Smooth muscle cell (in vitro differentiated cells): ENCODE results near the gene GPATCH4. TPM values are rescaled to one million over a fixed set of nuclear protein-coding genes. Genes with fewer than 3 reads are reported as not detected.

Experiments
- DNase-seq: peaks from one replicate; lab custom pipeline; 2025; ENCODE audit not compliant: unreplicated experiment; lab: John Stamatoyannopoulos, UW
- H2AFZ ChIP-seq: fragments of 200-600 bp; sonication (generic); 2 replicates; pipeline ENCODE4 v1.6.0; 2016; ENCODE audit warnings: antibody characterized with exemption, low read depth, mild to moderate bottlenecking
- H3F3A ChIP-seq: fragments of 200-600 bp; sonication (generic); 2 replicates; pipeline ENCODE4 v1.6.0; 2017; ENCODE audit warnings: antibody characterized with exemption, low read depth
- H3K27ac ChIP-seq: fragments of 200-600 bp; sonication (generic); 2 replicates; pipeline ENCODE4 v1.5.1; 2016; ENCODE audit warnings: low read depth, mild to moderate bottlenecking
- H3K27me3 ChIP-seq: fragments of 200-600 bp; sonication (generic); 2 replicates; pipeline ENCODE4 v1.6.1; 2016; ENCODE audit warnings: low read depth, mild to moderate bottlenecking
- H3K36me3 ChIP-seq: fragments of 200-600 bp; sonication (generic); 2 replicates; pipeline ENCODE4 v1.5.1; 2016; ENCODE audit warnings: low read depth
- H3K4me1 ChIP-seq: fragments of 200-600 bp; sonication (generic); 2 replicates; pipeline ENCODE4 v1.5.1; 2016; ENCODE audit warnings: low read depth
- H3K4me2 ChIP-seq: fragments of 200-600 bp; sonication (generic); 2 replicates; pipeline ENCODE4 v1.6.0; 2016; ENCODE audit warnings: mild to moderate bottlenecking
- H3K4me3 ChIP-seq: fragments of 200-600 bp; sonication (generic); 2 replicates; pipeline ENCODE4 v1.5.1; 2016; ENCODE audit warnings: mild to moderate bottlenecking
- H3K79me2 ChIP-seq: fragments of 200-600 bp; sonication (generic); 2 replicates; pipeline ENCODE4 v1.6.0; 2016; ENCODE audit warnings: low read depth, mild to moderate bottlenecking
- H3K9ac ChIP-seq: fragments of 200-600 bp; sonication (generic); 2 replicates; pipeline ENCODE4 v1.6.0; 2016; ENCODE audit warnings: low read depth
- H3K9me3 ChIP-seq: fragments of 200-600 bp; sonication (generic); replicated peaks from 2 replicates; pipeline ENCODE4 v1.5.1; 2016; ENCODE audit warnings: low read depth
- H4K20me1 ChIP-seq: fragments of 200-600 bp; sonication (generic); 2 replicates; pipeline ENCODE4 v1.6.0; 2016; ENCODE audit warnings: low read depth
- CTCF ChIP-seq: fragments of 200-600 bp; sonication (generic); IDR thresholded peaks from 2 replicates; pipeline ENCODE4 v1.5.1; 2017; ENCODE audit warnings: borderline replicate concordance, mild to moderate bottlenecking, antibody characterized with exemption; ENCODE audit not compliant: insufficient read depth, poor library complexity, severe bottlenecking
- WGBS: methylation state at CpG from one replicate; pipeline ENCODE4 v1.1.7; 2016; ENCODE audit warnings: low lambda C conversion rate; 5-methylcytosine and 5-hydroxymethylcytosine counted together
- polyA plus RNA-seq: library from polyadenylated mRNA; unstranded; fragments of >200 nt; fragmentation: Nextera tagmentation; extraction: Ambion mirVana; gene quantifications from 2 replicates; pipeline ENCODE4 v1.2.1, GENCODE V29; 2016
- total RNA-seq: library from RNA; depleted of rRNA; stranded (reverse); fragments of >200 nt; gene quantifications from 2 replicates; pipeline ENCODE4 v1.2.3, GENCODE V29; 2014

Gene GPATCH4
- total and polyA plus RNA-seq, 2 experiments from 2014 or later = 11.9 to 19.9 TPM

- Histone ChIP-seq H3K4me1 (no peaks in the 10 kb centered on the region), H3F3A (no peaks in the 10 kb centered on the region), H3K9me3 (no peaks in the 10 kb centered on the region), H3K27me3 (peaks cover 54% of the 10 kb centered on the region), H3K27ac (no peak overlapping the region), H4K20me1 (no peaks in the 10 kb centered on the region), H3K9ac (no peak overlapping the region), H3K36me3 (no peaks in the 10 kb centered on the region), H3K4me3 (no peak overlapping the region), H3K79me2 (no peaks in the 10 kb centered on the region), H3K4me2 (no peak overlapping the region), H2AFZ (no peak overlapping the region)
- DNase-seq = no peak
- TF ChIP-seq CTCF = no peak
- 39% methylated on average over 6 of the region's 6 CpGs for WGBS
Observed at GRCh38 chr1:156619582-156619955, 18.3 kb upstream of the GPATCH4 start.

- H3K27me3 ChIP-seq = peaks cover 48% of the 10 kb centered on the region
Observed at GRCh38 chr1:156618853-156619581, 17.7 kb upstream of the GPATCH4 start, which contains the start of gene HAPLN2. Gene HAPLN2, plus strand, starts transcription at chr1:156619415. Its CDS starts 4,076 bp downstream, at chr1:156623491.

GRCh38 chr1:156616463-156616862 is 15.2 kb upstream of the GPATCH4 start:
- H4K20me1 ChIP-seq = no peaks in the 10 kb centered on the region
- no peaks in the 10 kb centered on the region for H3K79me2 ChIP-seq
- no peak for DNase-seq
- H3F3A ChIP-seq = no peaks in the 10 kb centered on the region
- no peak overlapping the region for H3K4me3 ChIP-seq
- H3K4me1 ChIP-seq = no peaks in the 10 kb centered on the region
- no peak overlapping the region for H2AFZ ChIP-seq
- no peaks in the 10 kb centered on the region for H3K9me3 ChIP-seq
- no peak overlapping the region for H3K9ac ChIP-seq
- no peaks in the 10 kb centered on the region for H3K36me3 ChIP-seq
- 20% methylated on average over 5 of the region's 5 CpGs for WGBS
- H3K27me3 ChIP-seq = peaks cover 24% of the 10 kb centered on the region
- no peak overlapping the region for H3K27ac ChIP-seq
- H3K4me2 ChIP-seq = peak overlapping the region; percentile 67
- TF ChIP-seq CTCF = no peak

More at GRCh38 chr1:156618853-156619581, 17.7 kb upstream of the GPATCH4 start, which contains the start of gene HAPLN2:
- Histone ChIP-seq H3K9me3 (no peaks in the 10 kb centered on the region), H3F3A (no peaks in the 10 kb centered on the region), H3K27ac (no peak within 1 kb of the TSS), H2AFZ (no peak within 1 kb of the TSS), H3K9ac (no peak within 1 kb of the TSS), H3K4me2 (no peak within 1 kb of the TSS), H4K20me1 (no peaks in the 10 kb centered on the region), H3K36me3 (no peaks in the 10 kb centered on the region), H3K79me2 (no peaks in the 10 kb centered on the region), H3K4me1 (no peaks in the 10 kb centered on the region), H3K4me3 (no peak within 1 kb of the TSS)
- peak; percentile 38 for TF ChIP-seq CTCF
- DNase-seq = no peak
- 12% methylated on average over 7 of the region's 7 CpGs for WGBS

- Histone ChIP-seq H3K4me2 (peak overlapping the region; percentile 67), H3K36me3 (no peaks in the 10 kb centered on the region), H3K9me3 (no peaks in the 10 kb centered on the region), H3K4me3 (no peak overlapping the region), H3K9ac (no peak overlapping the region), H3K79me2 (no peaks in the 10 kb centered on the region), H3F3A (no peaks in the 10 kb centered on the region), H2AFZ (no peak overlapping the region), H3K27ac (no peak overlapping the region), H4K20me1 (no peaks in the 10 kb centered on the region), H3K4me1 (no peaks in the 10 kb centered on the region), H3K27me3 (peaks cover 19% of the 10 kb centered on the region)
- WGBS = 30% methylated on average over 4 of the region's 4 CpGs
- DNase-seq = no peak
- no peak for TF ChIP-seq CTCF
Observed at GRCh38 chr1:156615946-156616345, 14.7 kb upstream of the GPATCH4 start.
